Nephron progenitor cell (in vitro differentiated cells): ENCODE measurements around the gene VPS26B.
"Not testable (repeated sequence)": the region's sequence is repeated elsewhere in the genome, so short reads cannot be mapped to it uniquely, and the experiment has no call there.

Experiments
- DNase-seq: peaks from one replicate; pipeline ENCODE4 v3.0.0; 2021
- H3K27ac Mint-ChIP-seq: 2 replicates; pipeline ENCODE4 v1.8.0; 2021; ENCODE audit warnings: mild to moderate bottlenecking, moderate library complexity, mixed read lengths
- H3K27me3 Mint-ChIP-seq: 2 replicates; pipeline ENCODE4 v1.8.0; 2021; ENCODE audit warnings: mild to moderate bottlenecking, low read depth, mixed read lengths; ENCODE audit not compliant: poor library complexity
- H3K36me3 Mint-ChIP-seq: 2 replicates; pipeline ENCODE4 v1.8.0; 2021; ENCODE audit warnings: low read depth, mixed read lengths
- H3K4me1 Mint-ChIP-seq: 2 replicates; pipeline ENCODE4 v1.8.0; 2021; ENCODE audit warnings: mixed read lengths
- H3K4me3 Mint-ChIP-seq: 2 replicates; pipeline ENCODE4 v1.8.0; 2021; ENCODE audit warnings: mild to moderate bottlenecking, moderate library complexity, mixed read lengths
- H3K9me3 Mint-ChIP-seq: 2 replicates; pipeline ENCODE4 v1.8.0; 2021; ENCODE audit warnings: mild to moderate bottlenecking, moderate library complexity, mixed read lengths
- CTCF ChIP-seq: fragments of 200-600 bp; sonication (generic); IDR thresholded peaks from 2 replicates; pipeline ENCODE4 v1.5.0; 2021; ENCODE audit warnings: antibody characterized with exemption

The VPS26B gene

DNA sequence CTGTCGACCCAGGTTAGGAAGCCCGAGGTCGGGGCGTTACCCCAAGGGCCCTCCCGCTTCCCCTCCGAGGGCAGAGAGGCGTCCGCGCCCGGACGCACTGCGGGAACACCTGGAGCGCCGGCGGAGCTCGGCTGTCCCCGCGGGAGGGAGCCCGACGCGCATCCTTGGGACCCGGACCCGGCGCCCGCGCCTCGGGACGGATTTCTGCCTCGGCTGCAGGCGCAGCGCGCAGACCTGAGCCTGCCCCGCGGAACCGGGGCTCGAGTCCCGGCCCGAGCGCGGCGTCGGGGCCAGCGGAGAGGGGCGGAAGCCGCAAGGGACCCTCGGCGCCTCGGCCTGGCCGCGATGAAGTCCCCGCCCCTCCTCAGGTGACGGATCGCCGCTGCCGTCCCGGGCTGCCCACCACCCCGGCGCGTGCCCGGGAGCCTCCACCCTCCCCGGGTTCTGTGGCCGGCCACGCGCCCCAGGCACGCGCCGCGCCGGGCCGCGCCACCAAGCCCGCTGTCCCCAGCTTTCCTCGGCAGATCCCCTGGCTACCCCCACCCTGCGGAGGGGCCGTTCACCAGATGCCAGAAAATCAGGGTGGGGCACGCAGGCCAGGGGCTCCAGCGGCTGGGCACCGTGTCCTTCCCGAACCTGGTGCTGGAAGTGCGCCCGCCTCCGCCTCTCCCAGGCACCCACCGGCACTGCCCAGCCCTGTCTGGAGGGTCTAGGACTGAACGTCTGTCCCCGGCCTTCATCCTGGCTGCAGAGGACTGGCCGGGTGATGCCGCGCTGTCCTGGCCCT is 52.1 kb downstream of the VPS26B start:
- Mint-ChIP-seq H3K4me1 (peaks cover 45% of the 10 kb centered on the region), H3K36me3 (peaks cover 5% of the 10 kb centered on the region), H3K27me3 (peaks cover 74% of the 10 kb centered on the region), H3K27ac (no peak overlapping the region), H3K9me3 (peaks cover 18% of the 10 kb centered on the region), H3K4me3 (peak overlapping the region; percentile 90)
- DNase-seq, result peak; percentile 57
- TF ChIP-seq CTCF, result no peak

DNA sequence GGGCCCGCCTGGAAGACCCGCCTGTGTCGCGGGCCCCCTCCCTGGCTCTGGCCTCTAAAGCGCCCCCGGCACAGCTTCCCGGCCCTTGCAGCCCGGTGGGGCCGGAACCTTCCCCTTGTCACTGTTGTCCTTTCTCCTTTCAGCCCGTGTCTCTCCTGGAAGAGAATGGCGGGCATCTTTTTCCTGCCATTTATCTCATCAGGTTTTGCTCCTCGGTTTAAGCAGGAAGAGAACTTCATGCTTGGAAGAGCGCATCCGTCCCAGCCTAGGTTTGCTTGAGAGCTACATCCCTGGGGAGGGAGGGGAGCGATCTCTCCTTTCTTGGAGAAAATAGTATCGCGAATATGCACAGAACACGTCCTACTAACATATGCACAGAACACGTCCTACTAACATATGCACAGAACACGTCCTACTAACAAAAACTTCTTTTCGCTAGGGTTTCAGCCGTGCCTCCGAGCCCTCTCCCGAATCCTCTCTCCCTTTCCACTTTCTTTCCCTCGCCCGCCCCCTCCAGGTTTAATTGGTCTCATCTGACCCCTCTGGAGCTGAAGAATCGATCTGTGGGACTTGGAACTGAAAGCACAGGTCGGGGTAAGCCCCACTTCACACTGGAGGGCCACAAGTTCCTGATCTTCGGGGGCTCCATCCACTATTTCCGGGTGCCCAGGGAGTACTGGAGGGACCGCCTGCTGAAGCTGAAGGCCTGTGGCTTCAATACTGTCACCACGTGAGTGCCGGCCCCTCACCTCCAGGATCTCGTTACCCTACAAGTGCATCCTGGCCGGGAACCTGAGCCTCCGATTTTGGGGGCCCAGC is 52.9 kb downstream of the VPS26B start:
- Mint-ChIP-seq H3K36me3 (peaks cover 5% of the 10 kb centered on the region), H3K27me3 (peaks cover 73% of the 10 kb centered on the region), H3K4me1 (peaks cover 42% of the 10 kb centered on the region), H3K27ac (no peak overlapping the region), H3K4me3 (peak overlapping the region; percentile 90), H3K9me3 (peaks cover 18% of the 10 kb centered on the region)
- TF ChIP-seq CTCF, result no peak
- DNase-seq, result no peak

DNA sequence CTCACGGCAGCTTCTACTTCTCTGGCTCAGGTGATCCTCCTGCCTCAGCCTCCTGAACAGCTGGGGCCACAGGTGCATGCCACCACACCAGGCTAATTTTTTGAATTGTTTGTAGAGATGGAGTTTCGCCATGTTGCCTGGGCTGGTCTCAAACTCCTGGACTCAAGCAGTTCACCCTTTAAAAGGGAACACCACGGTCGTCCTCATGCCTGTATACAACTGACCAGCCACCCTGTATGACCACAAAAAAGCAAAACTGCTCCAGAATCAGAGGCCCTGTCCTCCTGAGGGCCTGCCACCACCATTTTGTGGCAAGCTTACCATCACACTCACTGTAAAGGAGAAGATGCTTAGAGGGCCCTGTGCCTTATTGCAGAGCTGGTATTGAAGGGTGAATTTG is 53.9 kb downstream of the VPS26B start:
- TF ChIP-seq CTCF, result no peak
- DNase-seq, result no peak
- Mint-ChIP-seq H3K36me3 (peaks cover 5% of the 10 kb centered on the region), H3K27ac (no peak overlapping the region), H3K4me3 (no peak overlapping the region), H3K9me3 (peaks cover 18% of the 10 kb centered on the region), H3K4me1 (peaks cover 32% of the 10 kb centered on the region), H3K27me3 (peaks cover 63% of the 10 kb centered on the region)

GRCh38 chr11:134281635-134282034 is 57.2 kb downstream of the VPS26B start:
- H3K27ac Mint-ChIP-seq, DNase-seq, H3K36me3 Mint-ChIP-seq, H3K4me1 Mint-ChIP-seq, H3K4me3 Mint-ChIP-seq: not testable (repeated sequence)
- Mint-ChIP-seq H3K9me3 (peaks cover 18% of the 10 kb centered on the region), H3K27me3 (peaks cover 43% of the 10 kb centered on the region)

DNA sequence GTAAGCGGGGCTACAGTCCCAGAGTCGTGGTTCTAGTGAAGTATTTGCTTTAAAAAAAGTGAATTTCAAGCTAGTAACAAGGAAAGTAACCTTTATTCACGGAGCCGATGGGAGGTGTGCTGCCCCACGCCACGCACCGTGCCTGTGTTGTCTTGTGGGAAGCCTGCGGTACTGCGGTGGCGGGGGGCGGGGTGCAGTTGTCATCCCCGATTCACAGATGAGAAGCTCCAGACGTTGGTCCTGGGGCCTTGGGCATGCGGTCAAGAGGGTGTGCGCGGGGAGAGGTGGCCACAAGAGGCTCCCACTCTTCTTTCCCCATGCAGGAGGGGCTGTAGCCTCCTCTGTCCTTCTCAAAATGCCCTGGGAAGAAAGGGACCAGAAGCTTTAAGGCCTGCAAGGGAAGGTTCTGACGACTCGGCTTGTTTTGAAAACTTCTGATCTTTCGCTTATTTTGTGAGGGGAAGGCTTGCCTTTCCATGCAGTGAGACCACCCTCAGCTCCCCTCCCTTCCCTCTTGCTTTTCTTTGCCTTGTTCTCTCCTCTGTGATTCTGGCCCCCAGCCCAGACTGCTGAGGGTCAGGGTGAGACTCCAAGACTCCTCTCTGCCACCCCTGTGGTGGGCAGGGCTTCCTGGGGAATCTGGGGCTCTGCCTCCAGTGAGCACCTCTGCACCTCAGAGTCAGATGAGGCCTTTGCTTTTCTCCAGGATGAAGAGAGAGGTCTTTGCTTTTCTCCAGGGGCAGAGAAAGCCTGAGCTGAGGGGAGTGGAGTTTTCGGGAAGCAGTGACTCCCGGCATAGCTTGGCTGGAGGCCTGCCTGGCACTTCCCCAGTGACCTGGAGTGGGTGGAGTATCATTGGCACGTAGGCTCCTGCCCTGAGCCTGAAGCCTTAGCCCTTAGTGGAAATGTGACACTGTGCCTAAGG is 57.9 kb downstream of the VPS26B start:
- H3K36me3 Mint-ChIP-seq, result peaks cover 5% of the 10 kb centered on the region
- no peak for DNase-seq
- peaks cover 5% of the 10 kb centered on the region for H3K4me1 Mint-ChIP-seq
- TF ChIP-seq CTCF, result no peak
- no peak overlapping the region for H3K4me3 Mint-ChIP-seq
- peaks cover 15% of the 10 kb centered on the region for H3K9me3 Mint-ChIP-seq
- H3K27ac Mint-ChIP-seq, result no peak overlapping the region
- H3K27me3 Mint-ChIP-seq, result peaks cover 38% of the 10 kb centered on the region
